ENCODE measurements around the gene TMPRSS7. TPM values are rescaled to one million over a fixed set of nuclear protein-coding genes. Genes with fewer than 3 reads are reported as not detected.
A peak's percentile ranks its signal among the peaks of the same experiment; 100 is the strongest.

Gene TMPRSS7
- total and polyA plus RNA-seq, 12 donors: not detected

DNA sequence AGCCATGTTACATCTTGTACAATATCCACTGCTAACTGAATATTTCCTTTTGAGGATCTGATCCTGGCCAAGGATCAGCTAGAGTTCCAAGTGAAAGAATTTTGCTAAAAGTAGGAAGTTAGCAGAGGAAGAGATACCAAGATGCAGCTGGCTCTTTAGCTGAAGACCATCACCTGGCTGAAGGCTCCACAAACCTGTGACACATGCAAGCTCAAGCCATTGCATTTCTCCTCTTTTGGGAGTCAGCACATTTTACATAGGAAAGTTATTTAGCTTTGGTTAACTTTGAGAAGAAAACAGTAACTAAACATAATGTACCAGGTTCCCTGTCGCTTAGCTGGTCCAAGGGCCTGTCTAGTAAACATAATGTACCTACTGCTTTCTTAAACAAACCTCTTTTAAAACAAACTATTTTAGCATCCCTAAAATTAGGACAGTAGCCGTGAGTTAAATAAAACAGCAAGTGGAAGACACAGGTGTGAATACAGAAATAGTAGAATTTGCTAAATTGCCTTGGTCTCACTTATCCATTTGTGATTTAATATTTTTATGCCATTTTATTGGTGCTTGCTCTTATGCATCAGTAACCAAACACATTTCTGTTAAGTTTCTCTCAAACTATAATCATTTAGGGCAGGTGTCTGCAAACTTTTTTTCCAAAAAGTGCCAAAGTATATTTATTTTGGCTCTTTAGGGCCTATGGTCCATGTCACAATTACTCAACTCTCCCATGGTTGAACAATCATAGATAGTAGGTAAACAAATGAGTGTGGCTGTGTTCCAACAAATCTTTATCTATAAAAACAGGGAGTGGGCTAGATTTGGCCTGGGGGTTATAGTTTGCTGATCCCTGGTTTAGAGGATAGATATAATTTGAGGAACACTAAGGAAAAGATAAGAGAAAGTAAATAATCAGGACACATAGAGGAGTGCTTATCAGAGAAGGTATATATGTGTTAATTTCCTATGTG lies 87.3 kb downstream of the TMPRSS7 start:
- 96% methylated on average over 2 of the region's 2 CpGs for WGBS, 2 donors

DNA sequence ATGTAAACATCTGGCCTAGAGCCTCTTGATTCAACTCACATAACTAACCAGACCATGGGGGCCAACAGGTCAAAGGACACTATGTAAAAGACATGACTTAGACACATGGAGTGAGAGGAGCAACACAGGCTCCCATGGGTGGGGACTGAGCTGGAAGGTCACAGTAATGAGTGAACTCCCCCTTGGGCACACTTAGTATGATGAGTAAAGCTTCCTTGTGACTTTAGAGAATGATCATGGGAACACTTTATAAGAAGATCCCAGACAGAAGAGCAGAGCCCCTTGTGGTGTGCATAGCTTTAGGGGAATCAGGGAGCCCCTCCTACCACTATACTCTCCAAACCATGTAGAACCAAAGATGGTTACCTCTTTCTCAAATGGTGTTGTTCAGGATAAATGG lies 88.3 kb downstream of the TMPRSS7 start:
- Histone ChIP-seq H3K4me3 (no peak overlapping the region), H3K9me3 (no peaks in the 10 kb centered on the region), H3K36me3 (no peaks in the 10 kb centered on the region), H3K27me3 (no peaks in the 10 kb centered on the region), H3K27ac (no peak overlapping the region), H3K4me1 (peaks cover 4 to 41% (median 17%) of the 10 kb centered on the region in 9 donors)
- intact Hi-C loops (cut with DNase I): loop anchor here in 2 of 10 donors (5.0 to 10.0 kb wide), 2 partner anchors 162 to 409 kb away; no protein-coding TSS in a partner anchor
- DNase-seq (no peak), ATAC-seq (no peak)
- TF ChIP-seq, protein P1, sequence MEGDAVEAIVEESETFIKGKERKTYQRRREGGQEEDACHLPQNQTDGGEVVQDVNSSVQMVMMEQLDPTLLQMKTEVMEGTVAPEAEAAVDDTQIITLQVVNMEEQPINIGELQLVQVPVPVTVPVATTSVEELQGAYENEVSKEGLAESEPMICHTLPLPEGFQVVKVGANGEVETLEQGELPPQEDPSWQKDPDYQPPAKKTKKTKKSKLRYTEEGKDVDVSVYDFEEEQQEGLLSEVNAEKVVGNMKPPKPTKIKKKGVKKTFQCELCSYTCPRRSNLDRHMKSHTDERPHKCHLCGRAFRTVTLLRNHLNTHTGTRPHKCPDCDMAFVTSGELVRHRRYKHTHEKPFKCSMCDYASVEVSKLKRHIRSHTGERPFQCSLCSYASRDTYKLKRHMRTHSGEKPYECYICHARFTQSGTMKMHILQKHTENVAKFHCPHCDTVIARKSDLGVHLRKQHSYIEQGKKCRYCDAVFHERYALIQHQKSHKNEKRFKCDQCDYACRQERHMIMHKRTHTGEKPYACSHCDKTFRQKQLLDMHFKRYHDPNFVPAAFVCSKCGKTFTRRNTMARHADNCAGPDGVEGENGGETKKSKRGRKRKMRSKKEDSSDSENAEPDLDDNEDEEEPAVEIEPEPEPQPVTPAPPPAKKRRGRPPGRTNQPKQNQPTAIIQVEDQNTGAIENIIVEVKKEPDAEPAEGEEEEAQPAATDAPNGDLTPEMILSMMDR (IDR thresholded peaks at IDR 0.05): no peak

More for the DNA sequence above, 87.3 kb downstream of the TMPRSS7 start:
- no peaks in the 10 kb centered on the region for H3K27me3 ChIP-seq
- TF ChIP-seq, protein P1 (IDR thresholded peaks at IDR 0.05): no peak
- DNase-seq (no peak), ATAC-seq (no peak)
- no peaks in the 10 kb centered on the region for H3K9me3 ChIP-seq
- H3K36me3 ChIP-seq: no peaks in the 10 kb centered on the region
- no peak overlapping the region for H3K27ac ChIP-seq
- H3K4me3 ChIP-seq: no peak overlapping the region
- H3K4me1 ChIP-seq: peaks cover 0 to 38% (median 9%) of the 10 kb centered on the region in 9 donors
- intact Hi-C loops (cut with DNase I): loop anchor here in 2 of 10 donors (5.0 to 10.0 kb wide), 2 partner anchors 163 to 410 kb away; no protein-coding TSS in a partner anchor

DNA sequence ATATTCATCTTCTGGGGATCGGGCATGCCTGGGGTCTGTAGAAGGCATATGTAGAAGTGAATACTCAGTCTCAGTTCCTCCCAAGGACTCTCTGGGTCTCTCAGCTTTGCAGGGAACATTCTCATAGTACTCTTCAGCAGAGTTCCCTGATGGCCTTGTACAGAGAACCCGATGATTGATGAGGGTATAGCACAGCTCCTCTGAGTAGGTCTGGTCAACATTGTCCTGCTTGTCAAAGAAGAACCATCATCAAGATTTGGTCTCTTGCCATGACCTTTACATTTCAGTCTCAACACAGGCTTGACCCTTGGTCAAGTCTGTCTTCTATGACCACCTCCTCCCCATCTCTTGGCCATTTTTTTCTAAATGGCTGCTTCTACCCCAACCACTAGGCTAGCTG lies 89.0 kb downstream of the TMPRSS7 start:
- Histone ChIP-seq H3K4me3 (no peak overlapping the region), H3K4me1 (peaks cover 4 to 44% (median 19%) of the 10 kb centered on the region in 9 donors), H3K27ac (no peak overlapping the region), H3K27me3 (no peaks in the 10 kb centered on the region), H3K36me3 (no peaks in the 10 kb centered on the region), H3K9me3 (no peaks in the 10 kb centered on the region)
- TF ChIP-seq, protein P1 (IDR thresholded peaks at IDR 0.05): no peak
- 98 to 100% methylated on average over 2 of the region's 2 CpGs for WGBS, 2 donors
- ATAC-seq: no peak
- intact Hi-C loops (cut with DNase I): loop anchor here in 2 of 10 donors (5.0 to 10.0 kb wide), 2 partner anchors 161 to 409 kb away; no protein-coding TSS in a partner anchor
- no peak for DNase-seq

DNA sequence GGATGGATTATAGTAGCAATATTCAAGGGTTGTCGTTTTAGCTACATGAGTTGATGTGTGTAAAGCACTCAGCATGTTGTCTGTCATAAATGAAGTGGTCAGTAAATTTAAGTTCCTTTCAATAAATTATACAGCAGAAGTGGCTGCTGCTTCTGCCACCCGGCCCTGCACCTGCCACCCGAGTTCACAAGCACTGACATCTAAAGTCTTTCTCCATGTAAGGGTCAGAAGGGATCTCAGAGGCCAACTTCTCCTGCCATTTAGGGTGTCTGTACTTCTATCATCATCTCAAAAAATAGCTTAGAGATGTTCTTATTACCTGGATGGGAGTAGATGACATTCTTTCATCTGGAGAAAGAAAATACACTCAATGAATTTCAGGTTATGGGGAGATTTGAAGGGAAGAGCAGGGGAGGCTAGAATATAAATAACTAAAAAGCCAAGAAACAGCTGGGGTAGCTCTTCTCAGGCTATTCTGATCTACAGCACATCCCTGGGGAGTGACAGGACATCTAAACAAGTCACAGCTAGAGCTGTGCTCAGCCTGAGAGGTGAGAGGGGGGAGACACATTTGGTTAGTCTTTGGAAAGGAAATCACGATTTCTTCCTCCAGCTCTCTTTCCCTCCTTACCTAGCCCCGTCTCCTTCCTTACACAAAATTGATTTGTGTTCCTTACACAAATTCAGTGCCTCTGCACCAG lies 90.5 kb downstream of the TMPRSS7 start:
- 72 to 80% methylated on average over 5 of the region's 5 CpGs for WGBS, 2 donors
- no peak overlapping the region for H3K27ac ChIP-seq
- peaks cover 4 to 45% (median 18%) of the 10 kb centered on the region in 9 donors for H3K4me1 ChIP-seq
- H3K4me3 ChIP-seq: no peak overlapping the region
- H3K36me3 ChIP-seq: no peaks in the 10 kb centered on the region
- H3K27me3 ChIP-seq: no peaks in the 10 kb centered on the region
- intact Hi-C loops (cut with DNase I): loop anchor here in 2 of 10 donors (5.0 to 10.0 kb wide), 2 partner anchors 160 to 407 kb away; no protein-coding TSS in a partner anchor
- peak in 1 of 8 donors; percentile 55 for ATAC-seq
- no peaks in the 10 kb centered on the region for H3K9me3 ChIP-seq
- DNase-seq: no peak
- TF ChIP-seq, protein P1 (IDR thresholded peaks at IDR 0.05): no peak
